Measurements from ENCODE around the gene ENKUR.

Gene ENKUR

DNA sequence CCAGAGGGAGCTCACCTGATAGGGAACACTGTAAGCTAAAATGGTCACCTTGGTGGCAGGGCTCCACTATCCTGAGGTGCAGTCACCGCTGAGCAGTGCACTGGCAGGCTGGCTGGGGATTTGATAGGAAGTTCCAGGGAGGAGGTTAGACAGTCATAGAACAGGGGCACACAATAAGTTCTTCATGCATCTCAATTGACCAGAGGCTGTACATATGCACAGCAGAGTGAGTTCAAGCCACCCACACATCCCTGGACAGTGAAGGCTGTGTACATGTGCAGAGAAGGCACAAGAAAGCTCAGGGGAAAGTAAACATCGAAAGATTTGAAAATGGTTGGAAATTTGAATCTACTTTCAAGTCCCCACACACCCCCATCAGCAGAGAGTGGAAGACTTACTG lies 77.4 kb downstream of the ENKUR start:
- no peak for DNase-seq

DNA sequence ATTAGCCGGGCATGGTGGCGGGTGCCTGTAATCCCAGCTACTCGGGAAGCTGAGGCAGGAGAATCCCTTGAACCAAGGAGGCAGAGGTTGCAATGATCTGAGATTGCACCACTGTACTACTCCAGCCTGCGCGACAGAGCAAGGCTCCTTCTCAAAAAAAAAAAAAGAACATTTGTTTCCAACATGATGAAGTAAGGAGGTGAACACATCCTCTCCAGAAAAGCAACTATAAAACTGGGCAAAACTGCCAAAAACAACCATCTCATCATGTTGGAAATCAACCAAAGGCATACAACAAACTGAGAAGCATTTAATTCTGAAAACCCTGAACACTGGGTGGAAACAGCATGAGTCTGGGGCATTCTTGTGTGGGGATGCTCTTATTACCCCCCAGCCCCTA lies 77.9 kb downstream of the ENKUR start:
- DNase-seq = no peak

DNA sequence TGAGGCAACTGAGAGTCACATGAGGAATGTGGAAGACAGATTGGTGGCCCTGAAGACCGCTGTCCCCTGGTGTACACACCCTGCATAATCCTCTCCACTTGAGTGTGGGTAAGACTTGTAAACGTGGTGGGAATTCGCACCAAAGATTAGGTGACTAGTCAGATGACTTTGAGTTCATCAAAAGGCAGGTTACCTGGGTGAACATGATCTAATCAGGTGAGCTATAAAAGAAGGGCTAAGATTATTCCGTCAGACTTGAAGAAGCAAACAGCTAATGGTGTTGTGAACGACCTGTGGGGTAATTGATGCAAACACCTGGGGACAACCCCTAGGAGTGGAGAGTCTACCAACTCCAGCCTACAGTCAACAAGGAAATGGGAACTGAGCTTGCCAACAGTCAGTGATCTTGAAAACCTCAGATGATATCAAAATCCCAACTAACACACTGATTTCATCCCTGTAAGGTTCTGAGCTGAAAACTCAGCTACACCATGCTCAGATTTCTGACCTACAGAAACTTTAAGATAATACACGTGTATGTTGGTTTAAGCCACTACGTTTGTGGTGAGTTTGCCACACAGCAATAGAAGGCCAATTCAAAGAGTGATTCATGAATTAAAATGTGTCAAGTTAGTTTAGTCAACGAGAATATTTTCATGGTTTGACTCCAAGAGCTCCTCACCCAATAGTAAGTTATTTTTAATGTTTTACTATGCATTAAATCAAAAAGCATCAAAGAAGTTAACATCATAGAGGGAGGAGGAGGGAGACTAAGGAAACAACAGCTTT lies 80.3 kb downstream of the ENKUR start:
- DNase-seq = no peak
